Putamen (tissue), 1 donor: ENCODE results near the gene MACF1.
"Not testable (repeated sequence)": the region's sequence is repeated elsewhere in the genome, so short reads cannot be mapped to it uniquely, and the experiment has no call there.

Experiments
- DNase-seq: peaks from one replicate; pipeline ENCODE4 v3.0.0-alpha.2; 2016; ENCODE audit warnings: low spot score

The MACF1 gene

GRCh38 chr1:39515131-39516086, 310.9 kb downstream of the MACF1 start:
- DNase-seq: not testable (repeated sequence)

GRCh38 chr1:39516841-39517240, 312.3 kb downstream of the MACF1 start:
- DNase-seq: not testable (repeated sequence)

- DNase-seq: not testable (repeated sequence)
These were observed 313.4 kb downstream of the MACF1 start for GRCh38 chr1:39517936-39518335.

- not testable (repeated sequence) for DNase-seq
These were observed 314.9 kb downstream of the MACF1 start for GRCh38 chr1:39519376-39519775.

GRCh38 chr1:39522221-39522620, 317.7 kb downstream of the MACF1 start:
- DNase-seq: not testable (repeated sequence)

- DNase-seq: no peak
These were observed 318.4 kb downstream of the MACF1 start for GRCh38 chr1:39522661-39523567.

GRCh38 chr1:39524171-39524570, 319.7 kb downstream of the MACF1 start:
- DNase-seq: no peak

- no peak for DNase-seq
These were observed 320.3 kb downstream of the MACF1 start for GRCh38 chr1:39524591-39525365.

GRCh38 chr1:39525366-39526165, 321.1 kb downstream of the MACF1 start:
- no peak for DNase-seq

GRCh38 chr1:39526466-39527189, 322.1 kb downstream of the MACF1 start:
- DNase-seq: no peak

- not testable (repeated sequence) for DNase-seq
These were observed 322.7 kb downstream of the MACF1 start for GRCh38 chr1:39527190-39527579.

GRCh38 chr1:39528082-39528481, 323.6 kb downstream of the MACF1 start:
- no peak for DNase-seq

GRCh38 chr1:39529901-39530535, 325.5 kb downstream of the MACF1 start:
- DNase-seq: no peak

GRCh38 chr1:39531526-39531925, 327.0 kb downstream of the MACF1 start:
- DNase-seq: no peak

- DNase-seq: no peak
These were observed 328.9 kb downstream of the MACF1 start for GRCh38 chr1:39533442-39533841.
